Stimulated activated CD4-positive, alpha-beta T cell treated with anti-CD3 and anti-CD28 coated beads, Interleukin-2, amount 100 ng/mL, for 24 hours (primary cell): ENCODE data around the gene ZBTB42.

Source experiments
- DNase-seq, 2 donors: peaks; one replicate each; pipeline ENCODE4 v3.0.0-alpha.2; 2020

The ZBTB42 gene

DNA sequence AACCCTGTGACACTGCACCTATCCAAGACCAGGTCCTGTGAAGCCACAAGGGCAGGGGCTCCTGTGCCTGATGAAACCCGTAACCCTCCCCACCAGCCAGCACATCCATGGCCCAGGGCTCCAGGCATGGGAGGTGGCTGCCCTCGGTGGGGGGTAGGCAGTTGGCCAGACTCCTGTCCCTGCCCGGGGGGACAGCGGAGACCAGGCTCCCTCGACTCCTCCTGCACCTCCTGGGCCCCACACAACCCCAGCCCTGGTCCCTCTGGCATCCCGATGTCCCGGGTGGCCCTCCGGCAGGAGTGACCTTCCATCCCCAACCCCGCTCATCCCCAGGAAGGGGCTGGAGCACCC, 16.7 kb upstream of the ZBTB42 start:
- DNase-seq: no peak

DNA sequence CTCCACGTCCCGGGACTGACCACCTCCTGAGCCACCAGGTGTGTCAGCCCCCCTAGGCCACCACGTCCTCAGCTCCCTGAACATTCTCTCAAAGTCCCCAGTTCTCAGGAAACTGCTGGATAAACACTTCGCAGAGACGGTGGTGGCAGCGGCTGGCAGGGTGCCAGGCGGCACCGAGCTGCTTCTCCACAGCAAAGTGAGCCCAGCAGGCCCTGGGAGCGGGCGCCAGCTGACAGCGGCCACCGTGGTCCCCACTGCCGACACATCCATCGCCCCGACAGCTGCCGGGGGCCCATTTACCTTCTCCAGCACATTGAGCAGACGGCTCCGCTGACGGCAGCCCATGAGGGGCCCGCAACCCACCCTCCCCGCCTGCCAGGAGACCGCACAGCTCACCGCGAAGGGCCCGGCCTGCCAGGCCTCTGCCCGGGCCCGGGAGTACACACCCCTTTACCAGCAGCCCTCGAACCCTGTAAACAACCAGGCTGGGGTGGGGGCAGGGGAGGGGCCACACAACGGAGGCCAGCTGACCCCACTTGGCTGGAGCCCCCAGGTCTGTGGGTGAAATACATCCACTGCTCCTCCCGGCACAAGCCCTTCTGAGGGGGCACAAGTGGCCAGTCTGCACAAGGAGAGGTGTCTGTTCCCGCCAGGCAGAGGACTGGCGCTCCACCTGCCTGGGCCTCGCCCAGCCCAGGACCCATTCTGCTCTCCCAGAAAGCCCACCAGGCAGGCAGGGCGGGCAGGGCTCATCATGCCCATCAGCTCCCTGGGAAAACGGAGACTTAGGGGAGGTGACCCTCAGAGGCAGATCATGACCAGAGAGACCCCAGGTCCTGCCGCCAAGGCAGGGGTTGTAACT, 15.8 kb upstream of the ZBTB42 start:
- no peak for DNase-seq

DNA sequence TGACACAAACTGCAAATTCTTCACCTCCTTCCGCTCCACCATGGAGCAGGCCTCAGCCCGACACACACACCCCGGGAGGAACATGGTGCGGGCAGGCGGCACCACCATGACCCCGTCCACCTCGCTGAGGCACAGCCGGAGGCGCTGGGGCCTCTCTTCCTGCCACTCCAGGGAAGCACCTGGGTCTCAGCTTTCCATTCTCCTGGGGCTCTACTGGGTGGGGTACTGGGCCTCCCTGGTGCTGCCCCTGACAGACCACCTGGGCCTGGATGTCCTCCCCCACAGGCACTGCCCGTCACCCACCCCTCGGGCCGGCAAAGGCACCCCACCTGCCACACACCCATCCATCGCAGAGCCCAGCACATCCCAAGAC, 15.2 kb upstream of the ZBTB42 start:
- no peak for DNase-seq

DNA sequence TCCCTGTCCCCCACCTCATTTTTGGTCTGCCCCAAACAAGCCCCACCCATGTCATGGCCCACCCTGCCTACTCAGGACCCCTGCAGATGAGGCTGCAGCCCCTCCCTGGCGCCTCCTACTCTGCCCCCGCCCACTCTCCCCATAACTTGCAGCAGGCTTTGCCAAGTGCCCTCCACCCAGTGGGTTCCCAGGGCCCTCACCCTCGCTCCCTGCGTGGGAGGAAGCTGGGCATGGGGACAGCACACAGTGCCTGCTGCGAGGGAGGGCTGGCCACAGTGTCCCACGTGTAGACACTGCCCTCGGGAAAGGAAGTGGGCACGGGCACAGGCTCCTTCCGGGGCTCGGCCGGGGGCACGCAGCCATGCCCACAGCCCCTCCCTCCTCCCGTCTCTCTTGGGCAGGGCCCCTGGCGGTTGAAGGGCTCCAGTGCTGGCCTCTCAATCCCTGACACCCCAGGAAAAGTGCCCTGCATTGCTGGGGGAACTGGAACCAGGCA, 14.8 kb upstream of the ZBTB42 start:
- no peak for DNase-seq

DNA sequence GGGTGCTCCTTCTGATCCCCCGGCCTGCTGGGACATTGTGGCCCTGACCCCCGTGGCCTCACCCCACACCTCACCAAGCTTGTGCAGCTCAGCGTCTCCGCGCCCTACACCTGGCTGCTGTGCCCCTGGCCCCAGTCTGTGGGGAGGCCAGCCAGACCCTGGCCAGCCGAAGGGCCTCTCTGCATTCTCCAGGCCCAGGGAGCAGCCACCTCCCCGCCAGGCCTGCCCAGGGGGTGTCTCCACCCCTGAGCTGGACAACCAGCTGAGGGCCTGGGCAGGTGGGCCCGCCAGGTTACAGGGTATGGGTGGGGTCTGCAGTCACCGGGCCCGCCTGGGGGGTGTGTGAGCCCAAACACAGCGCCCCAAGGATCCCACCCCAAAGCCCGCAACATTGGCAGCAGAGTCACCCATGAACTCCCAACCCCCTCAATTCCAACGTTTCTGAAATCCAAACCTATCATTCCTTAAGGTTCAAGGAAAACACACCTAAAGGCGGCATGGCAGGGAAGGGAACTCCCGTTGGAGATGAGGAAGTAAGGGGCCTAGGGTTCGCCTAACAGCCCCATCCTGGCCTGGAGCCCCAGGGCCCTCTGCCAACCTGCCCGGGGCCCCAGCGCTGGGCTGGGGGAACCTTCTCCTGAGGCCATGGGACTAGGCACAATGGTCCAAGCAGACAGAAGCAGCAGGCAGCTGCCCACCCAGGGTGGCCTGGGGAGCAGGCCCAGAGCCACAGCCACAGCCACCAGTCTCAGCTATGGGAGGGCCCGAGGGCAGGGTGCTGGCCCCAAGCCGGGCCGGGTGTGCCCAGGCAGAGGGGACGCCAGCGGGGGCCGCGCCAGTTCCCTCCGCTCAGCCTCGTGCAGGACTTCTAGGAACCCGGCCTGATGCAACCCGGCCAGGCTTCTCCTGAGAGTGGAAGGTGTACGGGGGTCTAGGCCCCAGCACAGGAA, 13.9 kb upstream of the ZBTB42 start:
- DNase-seq: no peak

DNA sequence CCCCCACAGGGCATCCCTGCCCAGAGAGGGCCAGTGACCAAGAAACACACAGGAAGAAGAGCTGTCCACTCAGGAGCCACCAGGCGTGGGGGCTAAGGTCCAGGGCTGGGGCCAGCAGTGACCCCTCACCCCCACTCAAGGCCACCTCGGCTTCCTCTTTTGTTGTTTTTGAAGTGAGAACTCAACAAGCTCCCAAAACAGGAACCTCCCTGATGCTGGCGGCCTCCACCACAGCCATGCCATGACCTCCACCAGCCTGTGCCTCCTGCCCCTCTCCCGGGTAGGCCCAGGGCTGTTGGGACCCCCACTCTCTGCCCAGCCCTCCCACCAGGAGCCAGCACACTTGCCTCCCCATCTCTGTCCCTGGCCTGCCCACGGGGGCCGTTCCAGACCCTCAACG, 13.2 kb upstream of the ZBTB42 start:
- no peak for DNase-seq

DNA sequence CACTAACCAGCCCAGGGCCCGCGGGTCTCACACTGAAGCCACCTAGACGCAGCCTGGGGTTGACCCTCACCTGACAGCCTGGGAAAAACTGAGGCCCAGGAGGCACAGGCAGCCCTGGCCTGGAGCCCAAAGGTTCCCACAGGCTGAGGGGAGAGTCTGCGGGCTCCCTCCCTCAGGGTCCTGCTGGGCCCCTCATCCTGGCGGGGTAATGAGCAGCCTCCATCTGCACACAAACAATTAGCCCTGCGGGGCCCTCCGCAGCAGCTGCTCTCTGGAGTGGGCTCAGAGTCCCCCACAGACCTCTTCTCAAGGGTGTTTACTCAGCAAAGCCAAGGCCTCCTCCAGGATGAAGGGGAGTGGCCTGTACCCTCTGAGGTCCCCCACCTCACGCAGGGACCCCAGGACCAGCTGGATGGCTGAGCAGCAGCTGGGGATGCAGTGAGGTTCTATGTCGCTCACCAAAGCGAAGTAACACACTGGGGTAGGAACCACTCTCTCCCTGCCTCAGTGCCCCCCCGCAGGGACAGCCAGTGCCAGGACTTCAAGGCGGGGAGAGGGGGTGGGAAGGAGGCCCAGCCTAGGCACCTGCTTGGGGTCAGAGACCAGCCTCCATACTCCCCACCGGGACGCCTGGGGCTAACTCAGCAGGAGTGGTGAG, 12.6 kb upstream of the ZBTB42 start:
- no peak for DNase-seq

DNA sequence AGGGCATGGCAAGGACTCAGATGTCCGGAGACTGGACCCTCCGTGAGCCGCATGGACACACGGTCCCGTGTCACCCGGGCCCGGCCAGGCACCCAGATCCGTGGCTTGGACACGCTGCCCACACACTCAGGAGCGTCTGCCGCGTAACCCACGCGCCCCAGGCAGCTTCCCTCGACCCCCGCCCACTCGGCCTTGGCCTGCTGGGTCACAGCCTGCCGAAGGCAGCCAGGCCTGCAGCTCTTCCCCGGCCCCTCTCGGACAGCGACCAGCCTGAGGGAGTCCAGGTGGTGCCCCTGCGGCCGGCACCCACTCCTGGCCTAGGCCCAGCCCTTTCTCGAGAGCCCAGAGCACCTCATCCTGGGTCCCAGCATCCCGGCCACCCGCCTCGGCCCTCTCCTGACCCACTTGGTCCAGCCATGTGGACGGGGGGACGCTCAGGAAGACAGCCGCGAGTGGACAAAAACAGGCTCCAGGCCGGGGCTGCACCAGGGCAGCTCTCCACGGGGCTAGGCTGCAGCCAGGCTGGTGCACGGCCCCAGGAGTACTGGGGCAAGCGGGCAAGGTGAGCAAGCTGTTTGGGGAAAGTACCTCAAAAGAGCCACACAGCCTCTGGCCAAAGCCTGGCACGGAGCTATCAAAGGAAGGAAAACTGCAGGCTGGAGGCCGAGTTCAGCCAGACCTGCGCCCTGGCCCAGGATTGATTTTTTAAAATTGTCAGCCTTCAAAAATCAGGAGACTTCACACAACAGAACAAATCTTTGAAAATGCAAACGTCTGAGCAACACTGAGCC, 11.8 kb upstream of the ZBTB42 start:
- DNase-seq: no peak

DNA sequence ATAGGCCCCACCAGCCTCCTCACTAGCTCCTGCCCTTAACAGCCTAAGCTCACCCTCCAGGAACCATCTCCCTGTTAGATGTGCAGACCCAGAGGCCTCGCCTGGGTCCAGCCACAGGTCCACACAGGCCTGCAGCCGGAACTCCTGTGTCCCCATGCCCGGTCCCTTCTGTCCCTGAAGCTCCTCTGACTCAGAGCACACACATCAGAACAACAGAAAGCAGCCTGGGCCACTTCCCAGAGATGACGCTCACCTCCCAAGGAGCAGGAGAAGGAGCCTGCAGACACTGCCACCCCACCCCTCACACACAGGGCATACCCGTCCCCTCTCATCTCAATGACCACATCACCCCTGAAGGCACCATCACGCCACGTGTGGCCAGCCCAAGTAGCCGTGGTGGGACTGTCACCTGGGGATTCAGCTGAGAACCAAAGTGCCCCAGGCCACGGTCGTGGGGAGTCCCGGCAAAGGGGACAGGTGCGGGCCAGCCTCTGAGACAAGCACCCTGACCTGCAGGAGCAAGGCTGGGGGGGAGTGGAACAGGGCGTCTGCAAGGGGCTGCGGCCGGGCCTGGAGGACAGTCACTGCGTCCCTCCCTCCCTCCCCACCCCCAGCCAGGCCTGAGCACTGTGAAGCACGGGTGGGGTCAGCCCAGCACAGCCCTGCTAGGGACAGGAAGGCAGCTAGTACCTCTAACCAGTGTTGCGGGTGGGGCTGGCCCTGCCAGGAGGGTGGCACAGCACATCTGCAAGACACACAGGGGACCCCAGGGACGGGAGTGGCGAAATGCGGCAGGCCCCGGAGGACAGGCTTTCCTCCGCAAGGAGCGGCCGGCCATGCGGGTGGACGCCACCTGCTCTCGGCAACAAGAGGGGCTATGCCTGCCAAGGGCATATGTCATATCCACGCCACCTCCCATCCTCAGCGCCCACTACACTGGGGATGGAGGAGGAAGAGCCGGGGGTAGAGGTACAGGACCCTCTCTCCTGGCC, 10.9 kb upstream of the ZBTB42 start:
- DNase-seq: no peak

DNA sequence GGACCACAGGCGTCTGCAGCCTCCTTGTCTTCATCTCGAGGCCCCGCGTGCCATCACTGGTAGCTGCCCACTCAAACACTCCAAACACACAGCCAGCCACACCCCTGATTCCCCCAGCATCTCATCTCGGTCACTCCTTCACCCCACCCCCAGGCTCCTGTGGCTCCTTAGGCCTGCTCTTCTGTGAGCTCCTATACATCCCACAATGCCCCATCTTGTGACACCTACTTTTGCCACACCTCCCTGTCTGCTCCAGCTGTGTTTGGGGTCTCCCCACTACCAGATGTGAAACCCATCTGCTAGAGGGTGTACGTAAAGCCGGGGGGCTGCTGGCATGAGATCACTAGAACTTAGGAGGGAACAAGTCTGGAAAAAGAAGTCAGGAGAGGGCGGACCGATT, 9.5 kb upstream of the ZBTB42 start:
- DNase-seq: no peak

DNA sequence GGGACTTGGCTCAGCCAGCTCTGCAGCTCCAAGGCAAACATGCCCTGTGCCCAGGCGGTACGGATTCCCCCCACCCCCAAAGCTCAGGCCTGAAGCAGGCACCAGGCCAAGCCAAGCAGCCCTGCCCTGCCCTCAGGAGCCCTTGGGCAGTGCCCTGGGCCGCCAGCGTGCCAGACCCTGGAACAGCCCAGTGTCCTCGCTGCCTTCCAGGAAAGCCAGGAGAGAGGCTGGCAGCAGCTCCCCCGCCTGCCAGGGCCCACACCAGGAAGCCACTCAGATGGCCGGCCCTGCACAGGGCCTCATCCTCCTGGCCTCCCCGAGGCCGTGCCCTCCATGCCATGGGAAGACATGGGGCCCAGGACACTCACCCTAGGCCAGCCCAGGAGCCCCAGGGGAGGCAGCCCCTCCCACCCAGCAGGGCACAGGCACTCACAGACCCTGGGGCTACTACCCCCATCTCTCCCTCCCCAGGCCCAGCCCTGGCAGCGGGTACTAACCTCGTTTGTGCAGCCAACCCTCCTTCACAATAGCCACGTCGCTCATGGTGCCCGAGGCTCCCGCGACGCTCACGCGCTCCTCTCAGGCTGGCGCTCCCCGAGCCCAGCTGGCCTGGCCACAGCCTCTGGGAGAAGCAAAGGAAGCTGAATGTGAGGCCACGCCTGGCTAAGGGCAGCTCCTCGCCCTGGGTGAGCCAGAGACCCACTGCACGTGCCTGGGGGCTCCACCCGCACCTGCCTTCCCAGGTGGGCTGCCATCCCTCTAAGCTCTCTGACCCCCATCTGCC, 8.6 kb upstream of the ZBTB42 start:
- DNase-seq: no peak

DNA sequence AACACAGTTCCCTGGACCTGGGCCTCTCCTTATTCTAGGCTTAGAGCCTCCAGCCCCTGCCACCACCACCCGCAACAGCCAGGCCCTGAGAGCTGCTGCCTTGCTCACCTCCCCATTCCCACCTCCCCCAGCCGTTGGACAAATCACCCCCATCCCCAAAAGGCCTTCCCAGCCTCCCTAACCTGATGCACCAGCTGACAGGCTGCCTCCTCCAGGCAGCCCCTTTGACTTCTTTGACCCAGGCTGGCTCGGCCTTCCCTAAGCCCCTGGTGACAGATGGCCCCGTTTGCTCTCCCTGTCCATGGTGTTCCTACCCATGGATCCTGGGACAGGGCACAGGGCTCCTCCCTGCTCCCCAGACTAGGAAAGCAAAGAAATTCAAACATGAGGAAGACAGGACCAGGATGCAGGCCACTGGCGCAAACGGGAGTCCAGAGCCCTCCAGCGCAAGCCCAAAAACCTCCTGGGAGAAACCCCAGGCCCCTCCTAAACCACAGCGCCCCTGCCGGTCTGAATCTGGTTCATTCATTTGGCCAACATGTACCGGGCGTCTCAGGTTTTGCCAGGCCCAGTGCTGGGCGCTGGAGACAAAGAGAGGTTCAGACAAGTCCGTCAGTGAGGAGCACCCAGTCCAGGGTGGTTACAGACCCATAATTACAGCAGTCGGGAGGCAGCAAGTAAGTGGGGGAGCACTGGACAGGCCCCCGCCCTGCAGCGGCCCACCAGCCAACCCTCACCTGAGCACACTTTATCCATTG, 7.8 kb upstream of the ZBTB42 start:
- no peak for DNase-seq

DNA sequence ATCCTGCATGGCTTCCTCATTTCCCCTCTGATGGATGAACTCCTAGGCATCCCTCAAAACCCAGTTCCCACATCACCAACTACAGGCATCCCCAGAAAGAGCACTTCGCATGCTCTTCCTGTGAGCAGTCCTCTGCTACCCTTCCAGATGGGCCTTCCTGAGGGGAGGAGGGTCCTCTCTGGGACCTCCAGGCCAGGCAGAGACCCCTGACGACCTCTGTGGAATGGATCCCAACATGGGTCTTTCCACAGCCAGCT, 7.3 kb upstream of the ZBTB42 start:
- DNase-seq: no peak

DNA sequence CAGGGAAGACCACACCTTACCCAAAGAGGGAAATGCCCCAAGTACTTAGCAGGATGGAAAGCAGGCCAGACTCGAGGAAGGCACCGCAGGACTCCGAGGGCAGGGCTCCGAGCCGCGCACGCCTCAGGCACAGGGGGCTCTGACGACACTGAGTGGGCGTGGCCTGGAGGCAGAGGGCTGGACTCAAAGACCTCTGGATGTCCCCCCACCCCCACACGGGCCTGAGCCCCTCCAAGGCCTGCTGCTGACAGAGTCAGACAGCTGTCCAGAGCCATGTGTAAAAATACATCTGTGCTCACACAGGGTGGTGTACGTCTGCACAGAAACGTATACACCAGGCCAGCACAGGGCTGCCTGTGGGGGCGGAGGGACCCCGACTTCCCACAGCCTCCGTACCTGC, 6.8 kb upstream of the ZBTB42 start:
- DNase-seq: peak in 1 of 2 donors; percentile 74

DNA sequence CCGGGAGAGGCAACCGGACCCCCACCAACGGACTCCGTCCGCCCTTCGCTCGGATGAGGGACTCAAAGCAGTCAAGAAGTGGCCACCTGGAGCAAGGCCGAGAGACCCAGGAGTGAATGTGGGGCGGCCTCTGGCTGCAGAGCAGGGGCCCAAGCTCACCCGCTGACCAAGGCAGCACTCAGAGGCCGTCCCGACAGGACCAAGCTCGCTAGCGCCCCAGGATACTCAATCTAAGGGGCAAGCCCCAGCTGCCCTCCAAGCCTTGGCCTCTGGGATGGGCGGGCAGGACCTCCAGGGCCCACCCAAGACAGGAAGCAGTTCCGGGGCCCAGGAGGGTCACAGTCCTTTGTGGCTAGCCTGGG, 6.3 kb upstream of the ZBTB42 start:
- DNase-seq: no peak

DNA sequence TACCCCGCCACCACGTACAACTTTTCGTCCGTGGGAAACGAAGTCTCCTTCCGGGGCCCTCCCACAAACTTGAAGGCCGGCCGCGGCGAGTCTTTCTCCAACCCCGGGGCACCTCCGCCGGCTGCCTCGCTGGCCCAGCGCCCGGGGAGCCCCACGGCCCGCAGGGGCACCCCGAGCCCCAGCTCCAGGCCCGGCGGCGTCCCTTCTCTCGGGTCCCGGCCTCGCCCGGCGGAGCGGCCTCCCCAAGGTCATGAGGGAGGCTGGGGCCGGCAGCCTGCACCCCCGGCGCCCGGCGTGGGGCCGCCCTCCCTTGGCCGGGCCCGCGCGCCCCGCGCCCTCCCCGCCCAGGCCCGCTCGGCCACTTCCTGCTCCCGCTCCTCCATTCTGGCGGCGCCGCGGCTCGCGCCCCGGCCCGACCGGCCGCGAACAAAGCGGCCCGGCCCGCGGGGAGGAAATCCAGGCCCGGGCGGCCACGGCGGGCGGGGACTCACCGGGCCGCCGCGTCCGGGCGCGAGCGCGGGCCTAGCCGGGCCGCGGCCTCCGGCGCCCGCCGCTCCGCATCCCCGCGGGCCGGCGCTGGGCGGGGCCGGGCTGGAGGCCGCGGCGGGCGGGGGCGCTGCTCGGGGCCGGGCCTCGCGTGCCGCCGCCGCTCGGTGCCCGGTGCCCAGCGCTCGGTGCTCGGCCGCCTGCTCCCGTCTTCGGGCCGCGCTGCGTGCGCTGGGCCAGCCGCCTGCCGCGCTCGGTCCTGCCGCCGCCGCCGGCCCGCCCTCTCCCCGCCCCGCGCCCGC, 5.7 kb upstream of the ZBTB42 start, which contains the start of gene AKT1:
Gene AKT1 (minus strand): TSS at position 756 of the 788 bp plus-strand sequence. CDS start 3,105 bp downstream, outside the sequence.
- DNase-seq: peak in 1 of 2 donors; percentile 38

DNA sequence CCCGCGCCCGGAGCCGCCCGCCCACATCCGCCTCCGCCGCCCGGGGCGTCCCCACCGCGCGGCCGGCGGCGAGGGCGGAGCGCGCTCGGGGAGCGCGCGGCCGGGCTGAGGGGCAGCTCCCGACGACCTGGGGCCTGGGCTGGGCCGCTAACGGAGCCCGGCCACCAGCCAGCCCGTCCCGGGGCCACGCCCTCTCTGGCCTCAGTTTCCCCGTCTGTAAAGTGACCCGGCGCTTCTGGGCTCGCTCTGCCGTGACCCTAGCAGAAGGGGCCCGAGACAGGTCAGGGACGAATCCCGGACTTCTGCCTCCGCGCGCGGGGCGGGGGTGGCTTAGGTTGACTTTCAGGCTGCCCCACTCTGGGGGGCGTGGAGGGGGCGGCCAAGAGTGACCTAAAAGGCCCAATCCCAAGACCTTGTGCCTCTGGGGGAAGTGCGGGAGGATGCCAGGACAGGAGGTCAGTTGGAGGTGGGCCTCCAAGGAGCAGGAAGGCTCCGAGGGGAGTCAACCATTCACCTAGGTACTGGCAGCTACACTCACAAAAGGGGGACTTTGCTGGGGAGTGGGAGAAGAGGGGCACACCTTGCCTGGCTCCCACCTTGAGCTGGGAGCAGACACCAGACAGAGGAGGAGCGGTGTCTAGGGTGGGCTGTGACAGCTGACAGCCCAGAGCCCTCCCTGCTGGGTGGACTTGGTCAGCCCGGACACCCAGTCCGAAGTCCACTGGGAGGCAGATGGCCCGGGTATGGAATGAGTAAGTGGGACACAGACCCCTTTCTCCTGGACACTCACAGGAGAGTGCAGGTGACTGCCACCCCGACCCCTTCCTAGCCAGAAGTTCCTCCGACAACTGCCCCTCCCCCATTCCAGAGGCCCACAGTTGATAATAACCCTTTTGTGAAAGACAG, 4.9 kb upstream of the ZBTB42 start:
- DNase-seq: peak; percentile 60 to 74

DNA sequence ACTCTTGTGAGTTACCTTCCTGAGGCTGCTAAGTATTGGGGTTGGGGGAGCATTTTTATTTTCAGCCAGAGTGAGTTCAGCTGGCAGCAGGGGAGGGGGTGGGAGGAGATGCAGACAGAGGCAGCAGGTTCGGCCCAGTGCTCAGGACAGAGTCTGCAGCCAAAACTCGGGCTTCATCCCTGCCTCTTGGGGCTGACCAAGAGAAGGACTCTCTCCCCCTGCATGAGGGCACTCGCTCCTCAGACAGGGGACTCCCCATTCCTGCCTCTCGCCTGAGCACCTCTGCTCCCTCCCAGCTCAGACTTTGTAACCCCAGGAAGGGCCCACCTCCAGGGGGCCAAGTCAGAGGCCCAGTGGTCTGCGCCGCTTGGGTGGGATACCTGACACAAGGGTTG, 4.2 kb upstream of the ZBTB42 start:
- no peak for DNase-seq
